ENCODE results near the gene LDLRAD4.

The LDLRAD4 gene

GRCh38 chr18:13311193-13311592, 92.6 kb downstream of the LDLRAD4 start:
- FAIRE-seq (no peak), DNase-seq (ENCODE audit: insufficient read length, low spot score) (no peak)
- TF ChIP-seq PAX5 (IDR thresholded peaks at IDR 0.05; ENCODE audit: insufficient read depth, low read length, severe bottlenecking) (no peak), POLR2A (IDR thresholded peaks at IDR 0.05; ENCODE audit: low read depth, low read length) (no peak), POLR2AphosphoS5 (IDR thresholded peaks at IDR 0.05; ENCODE audit: low read depth, low read length) (no peak), POU2F2 (IDR thresholded peaks at IDR 0.05; ENCODE audit: low read depth, low read length) (no peak), SPI1 (IDR thresholded peaks at IDR 0.05; ENCODE audit: low read depth, low read length) (no peak), TAF1 (IDR thresholded peaks at IDR 0.05; ENCODE audit: low read depth, low read length) (no peak)

GRCh38 chr18:13312515-13312914, 94.0 kb downstream of the LDLRAD4 start:
- DNase-seq (ENCODE audit: insufficient read length, low spot score) (no peak), FAIRE-seq (no peak)
- TF ChIP-seq POU2F2 (IDR thresholded peaks at IDR 0.05; ENCODE audit: low read depth, low read length), result no peak
- no peak for TF ChIP-seq PAX5 (IDR thresholded peaks at IDR 0.05; ENCODE audit: insufficient read depth, low read length, severe bottlenecking)
- no peak for TF ChIP-seq TAF1 (IDR thresholded peaks at IDR 0.05; ENCODE audit: low read depth, low read length)
- no peak for TF ChIP-seq SPI1 (IDR thresholded peaks at IDR 0.05; ENCODE audit: low read depth, low read length)
- no peak for TF ChIP-seq POLR2AphosphoS5 (IDR thresholded peaks at IDR 0.05; ENCODE audit: low read depth, low read length)
- TF ChIP-seq POLR2A (IDR thresholded peaks at IDR 0.05; ENCODE audit: low read depth, low read length), result no peak

GRCh38 chr18:13313006-13313686, 94.6 kb downstream of the LDLRAD4 start:
- FAIRE-seq (no peak), DNase-seq (ENCODE audit: insufficient read length, low spot score) (no peak)
- no peak for TF ChIP-seq POLR2AphosphoS5 (IDR thresholded peaks at IDR 0.05; ENCODE audit: low read depth, low read length)
- TF ChIP-seq SPI1 (IDR thresholded peaks at IDR 0.05; ENCODE audit: low read depth, low read length), result no peak
- no peak for TF ChIP-seq TAF1 (IDR thresholded peaks at IDR 0.05; ENCODE audit: low read depth, low read length)
- TF ChIP-seq POLR2A (IDR thresholded peaks at IDR 0.05; ENCODE audit: low read depth, low read length), result no peak
- TF ChIP-seq PAX5 (IDR thresholded peaks at IDR 0.05; ENCODE audit: insufficient read depth, low read length, severe bottlenecking), result no peak
- no peak for TF ChIP-seq POU2F2 (IDR thresholded peaks at IDR 0.05; ENCODE audit: low read depth, low read length)

- DNase-seq (ENCODE audit: insufficient read length, low spot score) (no peak), FAIRE-seq (no peak)
- TF ChIP-seq TAF1 (IDR thresholded peaks at IDR 0.05; ENCODE audit: low read depth, low read length) (no peak), SPI1 (IDR thresholded peaks at IDR 0.05; ENCODE audit: low read depth, low read length) (no peak), POU2F2 (IDR thresholded peaks at IDR 0.05; ENCODE audit: low read depth, low read length) (no peak), PAX5 (IDR thresholded peaks at IDR 0.05; ENCODE audit: insufficient read depth, low read length, severe bottlenecking) (no peak), POLR2AphosphoS5 (IDR thresholded peaks at IDR 0.05; ENCODE audit: low read depth, low read length) (no peak), POLR2A (IDR thresholded peaks at IDR 0.05; ENCODE audit: low read depth, low read length) (no peak)
These were observed 96.4 kb downstream of the LDLRAD4 start for GRCh38 chr18:13315000-13315399.

GRCh38 chr18:13316063-13316462, 97.5 kb downstream of the LDLRAD4 start:
- FAIRE-seq, result no peak
- TF ChIP-seq POU2F2 (IDR thresholded peaks at IDR 0.05; ENCODE audit: low read depth, low read length) (no peak), POLR2A (IDR thresholded peaks at IDR 0.05; ENCODE audit: low read depth, low read length) (no peak), SPI1 (IDR thresholded peaks at IDR 0.05; ENCODE audit: low read depth, low read length) (no peak), PAX5 (IDR thresholded peaks at IDR 0.05; ENCODE audit: insufficient read depth, low read length, severe bottlenecking) (no peak), TAF1 (IDR thresholded peaks at IDR 0.05; ENCODE audit: low read depth, low read length) (no peak), POLR2AphosphoS5 (IDR thresholded peaks at IDR 0.05; ENCODE audit: low read depth, low read length) (no peak)
- no peak for DNase-seq (ENCODE audit: insufficient read length, low spot score)

- DNase-seq (ENCODE audit: insufficient read length, low spot score), result no peak
- FAIRE-seq, result no peak
- TF ChIP-seq TAF1 (IDR thresholded peaks at IDR 0.05; ENCODE audit: low read depth, low read length) (no peak), POLR2AphosphoS5 (IDR thresholded peaks at IDR 0.05; ENCODE audit: low read depth, low read length) (no peak), POU2F2 (IDR thresholded peaks at IDR 0.05; ENCODE audit: low read depth, low read length) (no peak), SPI1 (IDR thresholded peaks at IDR 0.05; ENCODE audit: low read depth, low read length) (no peak), POLR2A (IDR thresholded peaks at IDR 0.05; ENCODE audit: low read depth, low read length) (no peak), PAX5 (IDR thresholded peaks at IDR 0.05; ENCODE audit: insufficient read depth, low read length, severe bottlenecking) (no peak)
These were observed 99.2 kb downstream of the LDLRAD4 start for GRCh38 chr18:13317801-13318200.

- no peak for DNase-seq (ENCODE audit: insufficient read length, low spot score)
- FAIRE-seq, result no peak
These were observed 100.4 kb downstream of the LDLRAD4 start for GRCh38 chr18:13318731-13319501.

GRCh38 chr18:13319629-13320028, 101.1 kb downstream of the LDLRAD4 start:
- TF ChIP-seq TAF1 (IDR thresholded peaks at IDR 0.05; ENCODE audit: low read depth, low read length), result no peak
- TF ChIP-seq POLR2A (IDR thresholded peaks at IDR 0.05; ENCODE audit: low read depth, low read length), result no peak
- TF ChIP-seq POU2F2 (IDR thresholded peaks at IDR 0.05; ENCODE audit: low read depth, low read length), result no peak
- no peak for FAIRE-seq
- no peak for DNase-seq (ENCODE audit: insufficient read length, low spot score)

More at GRCh38 chr18:13318731-13319501, 100.4 kb downstream of the LDLRAD4 start:
- no peak for TF ChIP-seq POLR2AphosphoS5 (IDR thresholded peaks at IDR 0.05; ENCODE audit: low read depth, low read length)
- TF ChIP-seq POU2F2 (IDR thresholded peaks at IDR 0.05; ENCODE audit: low read depth, low read length), result no peak
- TF ChIP-seq POLR2A (IDR thresholded peaks at IDR 0.05; ENCODE audit: low read depth, low read length), result no peak
- TF ChIP-seq PAX5 (IDR thresholded peaks at IDR 0.05; ENCODE audit: insufficient read depth, low read length, severe bottlenecking), result no peak
- no peak for TF ChIP-seq SPI1 (IDR thresholded peaks at IDR 0.05; ENCODE audit: low read depth, low read length)
- TF ChIP-seq TAF1 (IDR thresholded peaks at IDR 0.05; ENCODE audit: low read depth, low read length), result no peak

GRCh38 chr18:13320096-13320495, 101.5 kb downstream of the LDLRAD4 start:
- TF ChIP-seq POU2F2 (IDR thresholded peaks at IDR 0.05; ENCODE audit: low read depth, low read length) (no peak), POLR2AphosphoS5 (IDR thresholded peaks at IDR 0.05; ENCODE audit: low read depth, low read length) (no peak), SPI1 (IDR thresholded peaks at IDR 0.05; ENCODE audit: low read depth, low read length) (no peak), POLR2A (IDR thresholded peaks at IDR 0.05; ENCODE audit: low read depth, low read length) (no peak), TAF1 (IDR thresholded peaks at IDR 0.05; ENCODE audit: low read depth, low read length) (no peak), PAX5 (IDR thresholded peaks at IDR 0.05; ENCODE audit: insufficient read depth, low read length, severe bottlenecking) (no peak)
- FAIRE-seq, result no peak
- DNase-seq (ENCODE audit: insufficient read length, low spot score), result no peak

Measured in GM12891 (cell line).